H1 (cell line): ENCODE measurements around the gene LRBA. TPM values are rescaled to one million over a fixed set of nuclear protein-coding genes. Genes with fewer than 3 reads are reported as not detected.
"Not testable (repeated sequence)": the region's sequence is repeated elsewhere in the genome, so short reads cannot be mapped to it uniquely, and the experiment has no call there.

ENCODE experiments used
- CTCF ChIA-PET: fragments of 300-600 bp; sonication (Branson Sonifier 250); formaldehyde crosslinking; loops from one replicate; lab custom pipeline; 2021; ENCODE audit not compliant: partially characterized antibody; lab: Charles Lee
- POLR2A ChIA-PET: fragments of 300-600 bp; sonication (Branson Sonifier 250); formaldehyde crosslinking; loops from one replicate; lab custom pipeline; 2021; ENCODE audit warnings: inconsistent platforms; ENCODE audit not compliant: partially characterized antibody; lab: Charles Lee
- DNase-seq, 2 experiments: peaks; one replicate each; pipeline versions ENCODE4 v3.0.0 to v3.0.0-alpha.2; 2010 to 2022; ENCODE audit warnings: low spot score in 2 of 2, low read depth in 1 of 2, mixed read lengths in 1 of 2
- FAIRE-seq: peaks from 2 replicates; lab custom pipeline; 2011; peaks lifted over from hg19 to GRCh38; lab: Jason Lieb, UNC
- H2AFZ ChIP-seq: 2 replicates; pipeline ENCODE4 v1.8.1; 2012; ENCODE audit warnings: low read length, inconsistent platforms
- H2AK5ac ChIP-seq: 2 replicates; pipeline ENCODE4 v1.6.1; 2013; ENCODE audit warnings: low read depth, low read length
- H2BK120ac ChIP-seq: replicated peaks from 2 replicates; pipeline ENCODE3; 2013; ENCODE audit warnings: low read depth, low read length, inconsistent platforms
- H2BK12ac ChIP-seq: 2 replicates; pipeline ENCODE4 v1.6.1; 2013; ENCODE audit warnings: low read depth, low read length
- H2BK15ac ChIP-seq: 2 replicates; pipeline ENCODE4 v1.6.1; 2013; ENCODE audit warnings: low read length
- H2BK20ac ChIP-seq: 2 replicates; pipeline ENCODE4 v1.6.1; 2013; ENCODE audit warnings: low read length
- H2BK5ac ChIP-seq: 2 replicates; pipeline ENCODE4 v1.6.1; 2013; ENCODE audit warnings: low read depth, low read length
- H3K14ac ChIP-seq: 2 replicates; pipeline ENCODE4 v1.6.1; 2013; ENCODE audit warnings: inconsistent platforms; ENCODE audit not compliant: insufficient read length
- H3K18ac ChIP-seq: 2 replicates; pipeline ENCODE4 v1.6.1; 2013; ENCODE audit warnings: low read length; ENCODE audit errors: extremely low read depth
- H3K23ac ChIP-seq: 2 replicates; pipeline ENCODE4 v1.6.1; 2013; ENCODE audit warnings: inconsistent platforms; ENCODE audit not compliant: insufficient read length
- H3K23me2 ChIP-seq: 2 replicates; pipeline ENCODE4 v1.6.1; 2013; ENCODE audit warnings: low read depth, low read length
- H3K27ac ChIP-seq: 2 replicates; pipeline ENCODE4 v1.6.1; 2011; ENCODE audit warnings: low read depth, low read length, inconsistent platforms
- H3K27me3 ChIP-seq, 4 experiments: replicated peaks in 1 of 4; 1 replicate in 1 of 4; 2 replicates in 3 of 4; pipeline versions ENCODE4 v1.6.1 to v1.8.1; 2011 to 2013; ENCODE audit warnings: low read length in 3 of 4, mild to moderate bottlenecking in 3 of 4, inconsistent platforms in 2 of 4, mixed read lengths in 2 of 4, moderate library complexity in 1 of 4; ENCODE audit not compliant: control insufficient read depth in 3 of 4, insufficient read depth in 3 of 4; ENCODE audit errors: extremely low read depth in 1 of 4
- H3K36me3 ChIP-seq, 4 experiments: 2 replicates each; pipeline versions ENCODE4 v1.6.1 to v1.8.1; 2011 to 2013; ENCODE audit warnings: mild to moderate bottlenecking in 4 of 4, low read length in 3 of 4, moderate library complexity in 2 of 4, control low read depth in 1 of 4, inconsistent platforms in 1 of 4; ENCODE audit not compliant: insufficient read depth in 4 of 4, control insufficient read depth in 2 of 4
- H3K4ac ChIP-seq: replicated peaks from 2 replicates; pipeline ENCODE3; 2013; ENCODE audit warnings: low read length, low read depth, mixed read lengths, inconsistent platforms; ENCODE audit not compliant: insufficient read length
- H3K4me1 ChIP-seq, 4 experiments: replicated peaks in 1 of 4; 1 replicate in 1 of 4; 2 replicates in 3 of 4; pipeline versions ENCODE4 v1.6.1 to v1.8.1; 2011 to 2013; ENCODE audit warnings: low read length in 3 of 4, inconsistent platforms in 2 of 4, mixed read lengths in 1 of 4; ENCODE audit not compliant: insufficient read depth in 4 of 4, control insufficient read depth in 3 of 4
- H3K4me2 ChIP-seq, 2 experiments: 2 replicates each; pipeline versions ENCODE4 v1.6.1 to v1.8.1; 2011 to 2013; ENCODE audit warnings: low read depth in 2 of 2, low read length in 2 of 2, control low read depth in 1 of 2, inconsistent platforms in 1 of 2, mild to moderate bottlenecking in 1 of 2; ENCODE audit not compliant: insufficient read depth in 1 of 2
- H3K4me3 ChIP-seq, 4 experiments: fragments of 200-600, 300-600 bp in 1 of 4; sonication (generic), shearing (Covaris generic), sonication (Bioruptor Twin) in 1 of 4; 2 replicates each; pipeline versions ENCODE4 v1.5.1 to v1.8.1; 2011 to 2016; ENCODE audit warnings: low read length in 4 of 4, low read depth in 3 of 4, control low read depth in 2 of 4, inconsistent platforms in 2 of 4, mild to moderate bottlenecking in 2 of 4, mixed read lengths in 1 of 4, moderate library complexity in 1 of 4; ENCODE audit not compliant: insufficient read depth in 2 of 4; ENCODE audit errors: extremely low read depth in 1 of 4
- H3K56ac ChIP-seq: replicated peaks from 2 replicates; pipeline ENCODE3; 2013; ENCODE audit warnings: low read depth, mild to moderate bottlenecking, mixed read lengths, low read length, inconsistent platforms; ENCODE audit not compliant: insufficient read length
- H3K79me1 ChIP-seq: 2 replicates; pipeline ENCODE4 v1.6.1; 2013; ENCODE audit warnings: low read depth, low read length, control low read depth
- H3K79me2 ChIP-seq, 2 experiments: 2 replicates each; pipeline versions ENCODE4 v1.6.1 to v1.8.1; 2012 to 2013; ENCODE audit warnings: low read length in 2 of 2, mild to moderate bottlenecking in 2 of 2, inconsistent platforms in 1 of 2; ENCODE audit not compliant: insufficient read depth in 2 of 2, control insufficient read depth in 1 of 2
- H3K9ac ChIP-seq, 4 experiments: replicated peaks in 1 of 4; 1 replicate in 1 of 4; 2 replicates in 3 of 4; pipeline versions ENCODE4 v1.6.1 to v1.8.1; 2011 to 2013; ENCODE audit warnings: low read depth in 3 of 4, low read length in 3 of 4, control low read depth in 2 of 4, mild to moderate bottlenecking in 2 of 4, moderate library complexity in 2 of 4, inconsistent platforms in 1 of 4; ENCODE audit errors: extremely low read depth in 1 of 4
- H3K9me3 ChIP-seq, 2 experiments: 2 replicates each; pipeline versions ENCODE4 v1.6.1 to v1.8.1; 2012 to 2013; ENCODE audit warnings: mild to moderate bottlenecking in 2 of 2, moderate library complexity in 2 of 2, control low read depth in 1 of 2, inconsistent platforms in 1 of 2, low read depth in 1 of 2, low read length in 1 of 2, mixed read lengths in 1 of 2; ENCODE audit not compliant: insufficient read depth in 2 of 2
- H4K20me1 ChIP-seq, 2 experiments: replicated peaks in 1 of 2; 2 replicates each; pipeline versions ENCODE3 to v1.8.1; 2011 to 2013; ENCODE audit warnings: inconsistent platforms in 2 of 2, low read length in 2 of 2, mild to moderate bottlenecking in 1 of 2; ENCODE audit not compliant: insufficient read depth in 2 of 2, control insufficient read depth in 1 of 2
- H4K5ac ChIP-seq: 2 replicates; pipeline ENCODE4 v1.6.1; 2013; ENCODE audit warnings: low read length, low read depth, mixed read lengths, inconsistent platforms; ENCODE audit not compliant: insufficient read length
- H4K8ac ChIP-seq: 2 replicates; pipeline ENCODE4 v1.8.0; 2013; ENCODE audit warnings: mild to moderate bottlenecking, moderate library complexity, low read length, inconsistent platforms; ENCODE audit not compliant: insufficient read depth; ENCODE audit errors: extremely low read depth
- H4K91ac ChIP-seq: replicated peaks from 2 replicates; pipeline ENCODE3; 2013; ENCODE audit warnings: low read length, mixed read lengths, inconsistent platforms; ENCODE audit not compliant: insufficient read length
- WGBS, 2 experiments: shearing (Covaris generic) in 1 of 2; methylation state at CpG; one replicate each; pipeline versions ENCODE4 v1.1.6 to v1.1.7; 2013 to 2015; ENCODE audit warnings: low lambda C conversion rate in 2 of 2, mixed read lengths in 2 of 2, inconsistent platforms in 1 of 2, low coverage in 1 of 2, missing lambda C conversion rate in 1 of 2; ENCODE audit not compliant: insufficient replicate concordance in 2 of 2, insufficient coverage in 1 of 2, insufficient read length in 1 of 2; ENCODE audit errors: extremely low coverage in 1 of 2, missing lambda C conversion rate in 1 of 2; 5-methylcytosine and 5-hydroxymethylcytosine counted together
- polyA plus RNA-seq, 7 experiments: library from polyadenylated mRNA; depleted of rRNA in 3 of 7; stranded (reverse) in 5 of 7; unstranded in 2 of 7; fragments of >200 nt in 5 of 7; fragments of 200-250 nt in 2 of 7; gene quantifications; 1 replicate in 5 of 7; 2 replicates in 1 of 7; 4 replicates in 1 of 7; pipeline versions ENCODE4 v1.2.1 to v1.2.3, GENCODE V29; 2011 to 2013; ENCODE audit warnings: missing spikeins in 2 of 7, mixed read lengths in 2 of 7
- total RNA-seq: library from RNA; stranded (reverse); fragmentation: NEBNext Ultra II Directional; extraction: Animal tissue kit (Norgen Biotek cat#: 25700); gene quantifications from 2 replicates; pipeline ENCODE4 v1.2.1, GENCODE V29; 2021

LRBA gene
- total and polyA plus RNA-seq, 2 of the 8 experiments (the other 6 are each of a cell fraction or from before 2014, with no cell fraction given) = 54.6 to 83.2 TPM

GRCh38 chr4:150957981-150958380 is 57.1 kb downstream of the LRBA start:
- H3K9ac ChIP-seq, H3K4me2 ChIP-seq, H3K14ac ChIP-seq, H3K27ac ChIP-seq, H4K8ac ChIP-seq, H2BK20ac ChIP-seq, H2BK12ac ChIP-seq, DNase-seq, H3K4ac ChIP-seq, H4K91ac ChIP-seq, H3K4me1 ChIP-seq, H3K23me2 ChIP-seq, H3K27me3 ChIP-seq, H3K18ac ChIP-seq, H3K56ac ChIP-seq, H2AK5ac ChIP-seq, H4K5ac ChIP-seq, H3K79me1 ChIP-seq, H2BK5ac ChIP-seq, FAIRE-seq, H3K23ac ChIP-seq, H3K4me3 ChIP-seq, H2AFZ ChIP-seq, H2BK15ac ChIP-seq, H2BK120ac ChIP-seq, H4K20me1 ChIP-seq: not testable (repeated sequence)
- peaks cover 37 to 42% of the 10 kb centered on the region in 2 experiments for H3K9me3 ChIP-seq
- CTCF ChIA-PET = interaction anchor here (0.6 to 1.5 kb wide), 3 partner anchors 17 to 166 kb away, joined by 3 read pairs; no protein-coding TSS in a partner anchor
- 100% methylated on average over 4 of the region's 4 CpGs; no CpG with 5 or more reads in 1 of the 2 experiments for WGBS, 2 experiments
- POLR2A ChIA-PET = interaction anchor here (0.8 kb wide), 1 partner anchor 60 kb away, joined by 3 read pairs; no protein-coding TSS in a partner anchor
- peaks cover 0 to 70% of the 10 kb centered on the region in 2 experiments; a peak in 3 of 4 replicates for H3K79me2 ChIP-seq
- peaks cover 0 to 29% (median 4%) of the 10 kb centered on the region in 4 experiments; a peak in 3 of 8 replicates for H3K36me3 ChIP-seq

- H4K20me1 ChIP-seq, H3K14ac ChIP-seq, POLR2A ChIA-PET, H3K4ac ChIP-seq, H4K5ac ChIP-seq, H3K4me2 ChIP-seq, H3K4me1 ChIP-seq, H3K23me2 ChIP-seq, H2AK5ac ChIP-seq, H3K27me3 ChIP-seq, H2BK120ac ChIP-seq, H3K56ac ChIP-seq, H3K79me1 ChIP-seq, H2BK20ac ChIP-seq, H3K23ac ChIP-seq, H2BK5ac ChIP-seq, H2BK12ac ChIP-seq, H2BK15ac ChIP-seq, H2AFZ ChIP-seq, DNase-seq, H3K4me3 ChIP-seq, H3K18ac ChIP-seq, FAIRE-seq, H4K91ac ChIP-seq, H3K9ac ChIP-seq, H3K27ac ChIP-seq, H4K8ac ChIP-seq: not testable (repeated sequence)
- CTCF ChIA-PET = interaction anchor here (1.5 kb wide), 2 partner anchors 29 to 101 kb away, joined by 3 to 5 read pairs; no protein-coding TSS in a partner anchor
- 92% methylated on average over 1 of the region's 1 CpG; no CpG with 5 or more reads in 1 of the 2 experiments for WGBS, 2 experiments
- Histone ChIP-seq H3K36me3 (peaks cover 0 to 29% (median 4%) of the 10 kb centered on the region in 4 experiments; a peak in 3 of 8 replicates), H3K9me3 (peaks cover 36 to 42% of the 10 kb centered on the region in 2 experiments), H3K79me2 (peaks cover 0 to 77% of the 10 kb centered on the region in 2 experiments; a peak in 3 of 4 replicates)
Observed at GRCh38 chr4:150957095-150957494, 58.0 kb downstream of the LRBA start.
